Measurements from ENCODE around the gene RNGTT. TPM values are rescaled to one million over a fixed set of nuclear protein-coding genes. Genes with fewer than 3 reads are reported as not detected.
"Not testable (repeated sequence)": the region's sequence is repeated elsewhere in the genome, so short reads cannot be mapped to it uniquely, and the experiment has no call there.

RNGTT gene
- total RNA-seq, 3 donors from 2014 or later, result 9.1 to 30.3 (median 22.6) TPM

DNA sequence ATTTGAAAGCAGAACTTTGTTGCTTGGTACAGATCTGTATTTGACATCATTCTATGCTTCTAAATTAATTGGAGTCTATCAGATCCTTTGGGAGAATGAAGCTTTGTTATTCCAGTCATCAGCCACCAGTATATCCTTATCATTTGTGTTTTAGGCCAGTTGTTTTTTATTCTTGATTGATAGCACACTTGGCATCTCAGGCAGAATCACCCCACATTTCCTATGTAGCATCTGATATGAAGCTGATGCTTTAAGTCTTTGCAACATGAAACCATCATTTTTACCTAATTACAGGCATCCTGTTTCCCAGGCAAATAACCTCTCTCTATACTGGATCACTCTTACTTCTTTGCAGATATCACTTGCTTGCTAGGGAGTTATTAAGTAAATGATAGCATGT is 20.7 kb upstream of the RNGTT start:
- DNase-seq (ENCODE audit: low spot score in 2 of 2), result no peak
- H3K4me1 ChIP-seq, result no peaks in the 10 kb centered on the region
- TF ChIP-seq, protein P1, sequence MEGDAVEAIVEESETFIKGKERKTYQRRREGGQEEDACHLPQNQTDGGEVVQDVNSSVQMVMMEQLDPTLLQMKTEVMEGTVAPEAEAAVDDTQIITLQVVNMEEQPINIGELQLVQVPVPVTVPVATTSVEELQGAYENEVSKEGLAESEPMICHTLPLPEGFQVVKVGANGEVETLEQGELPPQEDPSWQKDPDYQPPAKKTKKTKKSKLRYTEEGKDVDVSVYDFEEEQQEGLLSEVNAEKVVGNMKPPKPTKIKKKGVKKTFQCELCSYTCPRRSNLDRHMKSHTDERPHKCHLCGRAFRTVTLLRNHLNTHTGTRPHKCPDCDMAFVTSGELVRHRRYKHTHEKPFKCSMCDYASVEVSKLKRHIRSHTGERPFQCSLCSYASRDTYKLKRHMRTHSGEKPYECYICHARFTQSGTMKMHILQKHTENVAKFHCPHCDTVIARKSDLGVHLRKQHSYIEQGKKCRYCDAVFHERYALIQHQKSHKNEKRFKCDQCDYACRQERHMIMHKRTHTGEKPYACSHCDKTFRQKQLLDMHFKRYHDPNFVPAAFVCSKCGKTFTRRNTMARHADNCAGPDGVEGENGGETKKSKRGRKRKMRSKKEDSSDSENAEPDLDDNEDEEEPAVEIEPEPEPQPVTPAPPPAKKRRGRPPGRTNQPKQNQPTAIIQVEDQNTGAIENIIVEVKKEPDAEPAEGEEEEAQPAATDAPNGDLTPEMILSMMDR (IDR thresholded peaks at IDR 0.05), result no peak
- no peak for TF ChIP-seq POLR2A (IDR thresholded peaks at IDR 0.05)
- TF ChIP-seq POLR2AphosphoS5 (IDR thresholded peaks at IDR 0.05), result no peak
- H3K9me3 ChIP-seq, result no peaks in the 10 kb centered on the region
- H3K36me3 ChIP-seq, result no peaks in the 10 kb centered on the region
- no peak overlapping the region for H3K4me3 ChIP-seq
- no peak overlapping the region for H3K27ac ChIP-seq
- H3K27me3 ChIP-seq, result no peaks in the 10 kb centered on the region
- intact Hi-C loops (cut with DNase I; ENCODE audit: low total_unique reads), result loop anchor here (10.0 kb wide), 1 partner anchor 261 kb away; no protein-coding TSS in a partner anchor

DNA sequence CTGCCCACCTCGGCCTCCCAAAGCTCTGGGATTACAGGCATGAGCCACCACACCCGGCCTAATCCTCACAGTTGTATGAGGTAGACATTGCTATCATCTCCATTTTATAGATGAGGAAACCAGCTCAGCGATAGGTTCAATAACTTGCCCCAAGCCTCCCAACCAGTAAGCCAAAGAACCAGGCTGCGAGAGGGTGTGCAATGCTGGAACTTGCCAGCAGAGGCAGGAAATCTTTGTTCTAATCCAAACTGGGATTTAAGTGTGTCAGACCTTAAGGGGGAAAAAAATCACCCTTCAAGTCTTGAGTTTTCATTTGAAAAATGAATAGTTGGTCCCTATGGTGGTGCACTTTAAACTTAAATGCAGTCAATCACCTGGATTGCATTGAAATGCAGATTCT is 20.1 kb upstream of the RNGTT start:
- intact Hi-C loops (cut with DNase I; ENCODE audit: low total_unique reads), result loop anchor here (10.0 kb wide), 1 partner anchor 261 kb away; no protein-coding TSS in a partner anchor
- no peaks in the 10 kb centered on the region for H3K36me3 ChIP-seq
- no peak overlapping the region for H3K4me3 ChIP-seq
- H3K27me3 ChIP-seq, result no peaks in the 10 kb centered on the region
- no peaks in the 10 kb centered on the region for H3K9me3 ChIP-seq
- H3K27ac ChIP-seq, result peak overlapping the region in 1 of 2 donors; percentile 37
- H3K4me1 ChIP-seq, result no peaks in the 10 kb centered on the region
- TF ChIP-seq, protein P1 (IDR thresholded peaks at IDR 0.05), result peak in 2 of 3 donors; percentile 47 to 49
- no peak for TF ChIP-seq POLR2A (IDR thresholded peaks at IDR 0.05)
- no peak for DNase-seq (ENCODE audit: low spot score in 2 of 2)

DNA sequence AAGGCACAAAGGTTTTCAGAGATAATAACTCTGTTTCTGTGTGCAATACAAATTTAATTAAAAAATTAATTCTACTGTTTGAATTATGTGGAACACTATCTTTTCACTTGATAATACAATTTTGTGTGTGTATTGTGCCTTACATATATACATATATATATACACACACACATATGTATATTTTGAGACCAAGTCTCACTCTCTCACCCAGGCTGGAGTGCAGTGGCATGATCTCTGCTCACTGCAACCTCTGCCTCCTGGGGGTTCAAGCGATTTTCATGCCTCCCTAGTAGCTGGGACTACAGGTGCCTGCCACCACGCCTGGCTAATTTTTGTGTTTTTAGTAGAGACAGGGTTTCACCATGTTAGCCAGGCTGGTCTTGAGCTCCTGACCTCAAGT is 19.7 kb upstream of the RNGTT start:
- intact Hi-C loops (cut with DNase I; ENCODE audit: low total_unique reads), result loop anchor here (10.0 kb wide), 1 partner anchor 262 kb away; no protein-coding TSS in a partner anchor
- not testable (repeated sequence) for H3K36me3 ChIP-seq; H3K4me1 ChIP-seq; DNase-seq (ENCODE audit: low spot score in 2 of 2); H3K9me3 ChIP-seq; H3K27me3 ChIP-seq
- Histone ChIP-seq H3K4me3 (peak overlapping the region in 1 of 3 donors; percentile 16), H3K27ac (peak overlapping the region in 1 of 2 donors; percentile 37)

DNA sequence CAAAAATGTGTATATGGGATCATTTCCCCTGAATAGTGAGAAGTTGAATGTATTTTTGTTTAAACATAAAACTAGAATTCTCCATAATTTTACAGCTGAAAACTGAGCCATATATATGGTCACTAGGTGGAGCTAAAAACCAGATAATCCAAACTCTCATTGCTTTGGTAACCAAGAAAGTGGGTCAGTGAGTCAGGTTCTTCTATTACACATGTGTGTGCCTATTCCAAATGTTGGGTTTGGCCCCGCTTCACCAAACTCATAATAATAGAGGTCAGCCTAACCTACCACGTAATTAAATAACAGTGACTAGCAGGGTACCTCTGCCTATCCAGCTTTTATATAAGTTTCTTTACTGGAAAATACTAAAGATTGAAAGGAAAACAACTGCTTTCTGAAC is 19.3 kb upstream of the RNGTT start:
- no peaks in the 10 kb centered on the region for H3K27me3 ChIP-seq
- peak in 1 of 2 donors; percentile 78 for DNase-seq (ENCODE audit: low spot score in 2 of 2)
- intact Hi-C loops (cut with DNase I; ENCODE audit: low total_unique reads), result loop anchor here (10.0 kb wide), 1 partner anchor 262 kb away; no protein-coding TSS in a partner anchor
- no peaks in the 10 kb centered on the region for H3K4me1 ChIP-seq
- no peaks in the 10 kb centered on the region for H3K9me3 ChIP-seq
- no peaks in the 10 kb centered on the region for H3K36me3 ChIP-seq
- H3K4me3 ChIP-seq, result peak overlapping the region in 1 of 3 donors; percentile 16
- peak overlapping the region in 1 of 2 donors; percentile 37 for H3K27ac ChIP-seq
- peak in 1 of 3 donors; percentile 23 for TF ChIP-seq POLR2AphosphoS5 (IDR thresholded peaks at IDR 0.05)
- TF ChIP-seq, protein P1 (IDR thresholded peaks at IDR 0.05), result peak; percentile 71 to 82 (median 81)
- no peak for TF ChIP-seq POLR2A (IDR thresholded peaks at IDR 0.05)

DNA sequence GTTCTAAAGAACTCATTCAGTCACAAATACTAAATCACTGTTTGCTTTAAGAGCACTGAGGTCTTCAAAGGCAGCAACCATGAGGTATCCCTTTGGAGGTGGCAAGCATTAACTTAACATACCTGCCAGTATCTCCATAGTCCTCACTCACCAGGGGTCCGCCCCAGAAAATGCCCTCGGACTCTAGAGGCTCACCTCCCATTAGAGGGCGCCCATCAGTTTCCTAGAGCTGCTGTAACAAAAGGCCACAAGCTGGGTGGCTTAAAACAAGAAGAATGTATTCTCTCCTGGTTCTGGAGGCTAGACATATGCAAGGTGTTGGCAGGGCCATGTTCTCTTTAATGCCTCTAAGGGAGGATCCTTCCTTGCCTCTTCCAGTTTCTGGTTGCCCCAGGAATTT is 12.0 kb upstream of the RNGTT start:
- no peak for DNase-seq (ENCODE audit: low spot score in 2 of 2)
- no peak overlapping the region for H3K4me3 ChIP-seq
- no peaks in the 10 kb centered on the region for H3K36me3 ChIP-seq
- no peaks in the 10 kb centered on the region for H3K4me1 ChIP-seq
- H3K27me3 ChIP-seq, result no peaks in the 10 kb centered on the region
- no peaks in the 10 kb centered on the region for H3K9me3 ChIP-seq
- intact Hi-C loops (cut with DNase I; ENCODE audit: low total_unique reads), result loop anchor here (5.0 kb wide), 1 partner anchor 707 kb away; no protein-coding TSS in a partner anchor
- TF ChIP-seq POLR2A (IDR thresholded peaks at IDR 0.05), result no peak
- TF ChIP-seq, protein P1 (IDR thresholded peaks at IDR 0.05), result no peak
- no peak for TF ChIP-seq POLR2AphosphoS5 (IDR thresholded peaks at IDR 0.05)
- no peak overlapping the region for H3K27ac ChIP-seq
